HG02943 (cell line): ENCODE measurements around the gene PCBP3.
"Not testable (repeated sequence)": the region's sequence is repeated elsewhere in the genome, so short reads cannot be mapped to it uniquely, and the experiment has no call there.

Experiments used
- ATAC-seq: cut with Tn5 transposase; IDR thresholded peaks from one replicate; pipeline ENCODE4 v1.9.1; 2021; ENCODE audit warnings: mild to moderate bottlenecking, low read depth, moderate library complexity; ENCODE audit not compliant: unreplicated experiment

Gene PCBP3

GRCh38 chr21:45821998-45822397 lies 178.5 kb downstream of the PCBP3 start:
- no peak for ATAC-seq

- ATAC-seq = no peak
These were observed 179.0 kb downstream of the PCBP3 start for GRCh38 chr21:45822429-45823099.

DNA sequence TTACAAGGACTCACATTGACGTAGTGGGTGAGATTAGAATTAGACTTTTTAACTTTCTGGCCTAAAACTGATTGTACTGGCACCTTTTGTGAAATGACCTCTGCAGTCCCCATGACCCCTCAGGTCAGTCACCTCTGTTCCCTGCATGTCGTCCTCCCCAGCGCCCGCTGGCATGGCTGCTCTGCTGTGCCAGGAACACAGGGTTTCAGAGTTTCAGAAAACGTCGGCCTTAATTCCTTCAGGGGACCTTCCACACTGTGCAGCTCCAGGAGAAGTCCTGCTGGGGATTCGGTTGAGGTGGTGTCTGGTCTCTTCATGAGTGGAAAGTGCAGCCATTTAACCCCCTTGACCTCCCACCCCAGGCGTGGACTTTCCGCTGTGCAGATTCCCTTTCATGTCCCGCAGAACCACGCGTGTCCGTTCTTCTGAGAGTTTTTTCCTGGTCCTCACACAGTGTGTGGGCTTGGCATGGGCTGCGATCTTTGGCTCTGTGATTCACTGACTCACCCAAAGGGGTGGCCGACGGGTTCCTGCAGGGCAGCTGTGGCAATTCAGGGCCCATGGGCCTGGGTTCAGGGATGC lies 179.7 kb downstream of the PCBP3 start:
- ATAC-seq = no peak

GRCh38 chr21:45824546-45825215 lies 181.2 kb downstream of the PCBP3 start:
- ATAC-seq = no peak

DNA sequence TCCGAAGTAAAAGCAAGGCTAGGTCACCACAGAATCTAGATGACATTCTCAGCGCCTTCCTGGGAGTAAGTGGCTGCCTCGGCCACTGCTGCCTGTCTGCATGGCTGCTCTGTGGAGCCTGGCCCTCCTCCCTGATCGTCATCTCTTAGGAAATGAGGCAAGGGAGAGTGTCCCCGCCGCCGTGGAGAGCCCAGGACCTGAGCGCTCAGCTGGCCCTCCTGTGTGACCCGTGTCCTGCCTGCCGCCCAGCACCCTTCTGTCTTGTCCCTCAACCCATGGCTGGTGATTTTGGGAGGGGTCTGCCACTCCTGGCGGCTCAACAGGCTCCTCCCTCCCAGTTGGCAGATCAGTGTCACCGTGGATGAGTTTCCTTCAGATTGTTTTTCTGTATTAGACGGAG lies 181.7 kb downstream of the PCBP3 start:
- no peak for ATAC-seq

GRCh38 chr21:45826676-45827301 lies 183.3 kb downstream of the PCBP3 start:
- ATAC-seq = no peak

- no peak for ATAC-seq
These were observed 183.8 kb downstream of the PCBP3 start for GRCh38 chr21:45827302-45827692.

DNA sequence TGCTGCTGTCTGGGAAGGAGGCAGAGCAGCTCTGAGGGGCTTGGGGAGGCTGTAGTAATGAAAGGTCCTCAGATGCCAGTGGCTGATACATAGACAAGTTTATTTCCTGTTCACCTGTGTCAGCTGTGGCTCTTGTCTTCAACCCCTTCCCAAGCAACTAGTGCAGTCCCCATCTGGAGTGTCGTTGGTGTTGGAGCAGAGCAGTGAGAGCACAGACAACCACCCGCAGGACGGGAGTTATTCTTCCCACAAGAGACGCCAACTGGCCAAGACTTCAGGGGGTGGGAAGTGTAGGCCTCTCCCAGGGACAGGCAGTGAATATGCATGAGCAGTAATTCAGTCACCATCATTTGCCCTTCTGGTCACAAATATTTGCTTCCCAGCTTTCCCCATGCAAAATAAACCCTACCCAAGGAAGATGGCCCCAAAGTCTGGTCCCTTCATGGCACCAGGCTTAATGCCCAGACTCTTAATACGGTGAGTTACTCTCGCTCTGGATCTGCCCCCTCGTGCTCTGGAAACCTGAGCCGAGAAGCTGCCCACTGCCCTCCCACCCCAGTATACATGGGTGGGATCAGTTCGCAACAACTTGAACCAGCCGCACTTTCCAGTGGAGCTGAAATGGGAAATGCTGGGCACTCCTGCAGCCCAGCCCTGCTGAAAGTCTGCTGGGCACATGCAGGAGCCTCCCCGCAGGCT lies 184.5 kb downstream of the PCBP3 start:
- ATAC-seq = no peak

DNA sequence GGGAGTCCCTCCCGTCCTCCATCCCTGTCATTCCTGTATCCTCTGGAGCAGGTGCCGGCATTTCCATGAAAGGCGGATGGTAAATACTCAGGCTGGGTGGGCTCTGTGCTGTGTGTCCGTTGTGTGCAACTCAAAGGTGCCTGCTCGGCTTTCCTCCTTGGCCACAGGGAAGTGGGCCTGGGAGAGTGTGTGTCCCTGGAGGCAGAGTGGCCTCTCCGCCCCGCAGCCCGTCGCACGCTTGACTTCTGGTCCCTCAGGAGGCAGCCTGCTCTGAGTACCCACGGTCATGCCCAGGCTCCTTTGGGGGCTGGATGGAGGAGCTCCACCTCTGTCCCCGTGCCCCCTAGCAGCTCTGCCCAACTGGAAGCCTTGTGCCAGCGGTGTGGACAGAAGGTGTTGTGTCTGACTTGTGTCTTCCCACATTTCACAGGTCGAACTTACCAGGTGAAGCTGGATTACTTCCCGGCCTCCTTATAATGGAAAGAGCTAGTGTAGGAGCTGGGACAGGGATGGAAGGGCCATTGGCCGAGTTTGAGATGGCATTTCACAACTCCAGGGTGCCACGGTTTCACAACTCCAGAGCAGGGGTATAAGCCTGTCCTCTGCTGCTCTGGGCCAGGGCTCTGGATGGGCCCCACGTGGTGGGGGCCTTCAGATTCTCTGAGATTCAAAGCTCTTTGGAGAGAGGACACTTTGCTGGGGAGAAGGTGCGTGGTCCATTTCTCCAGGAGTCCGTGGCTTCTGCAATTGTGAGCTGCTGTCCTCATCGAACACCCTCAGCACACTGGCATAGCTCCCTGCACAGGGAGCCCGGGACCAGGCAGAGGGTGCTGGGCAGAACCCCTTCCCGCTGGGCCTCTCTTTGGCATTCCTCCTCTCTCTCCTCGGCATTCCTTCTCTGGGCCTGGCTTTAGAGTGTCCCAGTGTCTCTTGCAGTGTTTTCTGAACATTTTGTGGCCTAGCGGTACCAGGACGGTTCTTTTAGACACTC lies 185.3 kb downstream of the PCBP3 start:
- ATAC-seq = no peak

GRCh38 chr21:45829668-45830067 lies 186.1 kb downstream of the PCBP3 start:
- no peak for ATAC-seq

- ATAC-seq = no peak
These were observed 186.7 kb downstream of the PCBP3 start for GRCh38 chr21:45830221-45830640.

DNA sequence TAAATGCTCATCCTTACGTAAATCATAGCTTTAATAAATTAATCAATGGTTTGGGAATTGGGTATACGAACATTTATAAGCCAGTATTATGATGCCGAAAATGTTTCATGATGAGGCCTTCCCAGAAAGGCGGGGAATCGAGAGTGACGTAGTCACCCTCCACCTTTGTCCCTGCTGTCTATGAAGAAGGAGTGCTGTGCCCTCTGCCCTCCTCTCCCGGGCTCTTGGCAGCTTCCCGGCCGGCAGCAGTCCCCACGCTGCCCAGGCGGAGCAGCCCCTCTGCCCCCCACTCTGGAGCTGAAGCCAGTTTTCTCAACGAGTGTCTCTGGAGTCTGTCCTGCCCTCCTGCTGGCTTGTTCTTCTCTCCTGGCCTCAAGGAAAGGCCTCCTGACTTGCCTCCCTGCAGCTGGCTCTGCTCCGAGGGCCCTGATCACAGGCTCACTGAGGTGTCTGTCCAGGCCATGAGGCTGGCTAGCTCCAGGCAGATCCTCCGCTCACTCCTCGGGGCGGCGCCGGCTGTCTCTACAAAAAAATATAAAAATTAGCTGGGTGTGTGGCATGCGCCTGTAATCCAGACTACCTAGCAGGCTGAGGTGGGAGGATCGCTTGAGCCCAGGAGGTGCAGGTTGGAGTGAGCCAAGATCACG lies 187.3 kb downstream of the PCBP3 start:
- no peak for ATAC-seq

GRCh38 chr21:45831991-45832740 lies 188.6 kb downstream of the PCBP3 start:
- ATAC-seq = no peak

DNA sequence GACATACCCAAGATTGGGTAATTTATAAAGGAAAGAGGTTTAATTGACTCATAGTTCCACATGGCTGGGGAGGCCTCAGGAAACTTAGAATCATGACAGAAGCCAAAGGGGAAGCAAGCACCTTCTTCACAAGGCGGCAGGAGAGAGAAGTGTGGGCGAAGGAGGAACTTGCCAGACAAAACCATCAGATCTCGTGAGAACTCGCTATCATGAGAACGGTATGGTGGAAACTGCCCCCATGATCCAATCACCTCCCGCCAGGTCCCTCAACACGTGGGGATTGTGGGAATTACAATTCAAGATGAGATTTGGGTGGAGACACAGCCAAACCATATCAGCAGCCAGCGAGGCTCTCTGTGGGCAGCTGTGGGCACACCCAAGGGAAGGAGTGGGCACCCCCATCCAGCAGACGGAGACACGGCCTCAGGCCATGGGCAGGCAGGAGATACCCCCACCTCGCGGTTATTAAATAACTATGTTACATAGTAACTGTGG lies 189.3 kb downstream of the PCBP3 start:
- ATAC-seq = not testable (repeated sequence)

DNA sequence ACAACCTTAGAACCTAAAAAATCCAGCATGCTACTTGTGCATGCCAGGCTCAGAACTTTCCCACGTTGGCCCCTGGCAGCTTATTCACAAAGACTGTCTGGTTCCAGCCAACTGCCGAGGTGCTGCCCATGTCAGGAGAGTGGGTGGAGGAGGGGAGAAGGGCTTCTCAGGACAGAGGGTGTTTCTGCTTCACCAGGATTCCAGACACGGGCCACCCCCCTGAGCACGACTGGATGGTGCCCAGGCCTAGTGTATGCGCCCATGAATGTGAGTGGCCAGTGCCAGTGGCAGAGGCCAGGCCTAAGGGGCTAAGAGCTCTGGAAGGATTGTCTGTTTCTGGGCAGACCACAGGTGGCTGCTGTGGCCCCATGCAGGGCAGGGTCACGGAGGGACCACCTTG lies 189.9 kb downstream of the PCBP3 start:
- no peak for ATAC-seq

GRCh38 chr21:45834026-45834715 lies 190.6 kb downstream of the PCBP3 start:
- no peak for ATAC-seq

DNA sequence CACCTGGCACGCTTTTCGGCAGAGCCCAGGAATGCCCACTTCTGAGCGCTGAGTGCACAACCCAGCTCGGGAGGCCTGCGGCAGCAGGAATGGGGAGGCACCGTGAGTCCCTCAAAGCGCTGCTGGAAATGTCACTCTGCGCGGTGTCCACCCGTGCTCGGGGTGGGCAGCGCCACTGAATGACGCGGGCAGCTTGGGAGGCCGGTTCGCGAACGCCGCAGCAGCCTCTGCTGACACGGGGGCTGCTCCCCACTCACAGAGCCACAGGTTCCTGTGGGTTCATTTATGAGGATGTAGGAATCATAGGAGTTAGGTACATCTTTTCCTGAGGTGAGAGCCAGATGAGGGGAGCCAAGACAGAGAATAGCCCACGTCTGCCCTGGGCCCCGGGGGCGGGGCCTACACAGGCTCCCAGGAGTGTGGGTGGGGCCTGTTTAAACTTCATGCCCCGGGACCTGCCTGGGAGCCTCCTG lies 191.3 kb downstream of the PCBP3 start:
- no peak for ATAC-seq
